Mucosa of rectum (tissue), 2 donors: ENCODE data around the gene ALDH1A2.
A peak's percentile ranks its signal among the peaks of the same experiment; 100 is the strongest.

Experiments used
- H3K27ac ChIP-seq, 2 donors: one replicate each; pipeline ENCODE4 v1.7.0; 2013; ENCODE audit warnings: inconsistent platforms in 2 of 2, low read depth in 2 of 2, low read length in 2 of 2
- H3K27me3 ChIP-seq, 2 donors: one replicate each; pipeline ENCODE4 v1.7.0; 2013; ENCODE audit warnings: low read length in 2 of 2; ENCODE audit not compliant: control insufficient read depth in 2 of 2, insufficient read depth in 2 of 2
- H3K36me3 ChIP-seq, 2 donors: one replicate each; pipeline ENCODE4 v1.7.0; 2013; ENCODE audit warnings: low read length in 2 of 2; ENCODE audit not compliant: control insufficient read depth in 2 of 2, insufficient read depth in 2 of 2
- H3K4me1 ChIP-seq, 2 donors: one replicate each; pipeline ENCODE4 v1.7.0; 2013; ENCODE audit warnings: low read length in 2 of 2, mild to moderate bottlenecking in 1 of 2; ENCODE audit not compliant: control insufficient read depth in 2 of 2, insufficient read depth in 2 of 2
- H3K4me3 ChIP-seq, 2 donors: one replicate each; pipeline ENCODE4 v1.7.0; 2013; ENCODE audit warnings: low read length in 2 of 2
- H3K9ac ChIP-seq, 2 donors: one replicate each; pipeline ENCODE4 v1.7.0; 2013; ENCODE audit warnings: low read length in 2 of 2, low read depth in 1 of 2, mild to moderate bottlenecking in 1 of 2
- H3K9me3 ChIP-seq, 2 donors: one replicate each; pipeline ENCODE4 v1.7.0; 2013; ENCODE audit warnings: low read length in 2 of 2; ENCODE audit not compliant: control insufficient read depth in 2 of 2
- donor health status: healthy.
- donor health status: Normal muscosa, but diverticular disease.

The ALDH1A2 gene

GRCh38 chr15:58070801-58071418 lies 5.4 kb upstream of the ALDH1A2 start:
- H3K27me3 ChIP-seq: peaks cover 16% of the 10 kb centered on the region in 2 donors

GRCh38 chr15:58069008-58069407 lies 3.5 kb upstream of the ALDH1A2 start:
- Histone ChIP-seq H3K4me3 (no peak overlapping the region), H3K27ac (no peak overlapping the region), H3K9me3 (no peaks in the 10 kb centered on the region), H3K4me1 (peaks cover 0 to 6% of the 10 kb centered on the region in 2 donors), H3K36me3 (no peaks in the 10 kb centered on the region), H3K9ac (no peak overlapping the region), H3K27me3 (peaks cover 30 to 34% of the 10 kb centered on the region in 2 donors)

More at GRCh38 chr15:58070801-58071418, 5.4 kb upstream of the ALDH1A2 start:
- H3K4me3 ChIP-seq: no peak overlapping the region
- no peak overlapping the region for H3K9ac ChIP-seq
- H3K27ac ChIP-seq: no peak overlapping the region
- H3K9me3 ChIP-seq: no peaks in the 10 kb centered on the region
- H3K4me1 ChIP-seq: peaks cover 0 to 1% of the 10 kb centered on the region in 2 donors
- H3K36me3 ChIP-seq: no peaks in the 10 kb centered on the region

- peaks cover 39 to 44% of the 10 kb centered on the region in 2 donors for H3K27me3 ChIP-seq
- no peaks in the 10 kb centered on the region for H3K9me3 ChIP-seq
- no peak overlapping the region for H3K27ac ChIP-seq
- H3K4me1 ChIP-seq: peaks cover 0 to 6% of the 10 kb centered on the region in 2 donors
- no peaks in the 10 kb centered on the region for H3K36me3 ChIP-seq
- peak overlapping the region in 1 of 2 donors; percentile 34 for H3K9ac ChIP-seq
- H3K4me3 ChIP-seq: peak overlapping the region; percentile 52 to 57
Observed at GRCh38 chr15:58066042-58066867, 744 bp upstream of the ALDH1A2 start.

GRCh38 chr15:58064980-58065444 lies 499 bp downstream of the ALDH1A2 start:
- Histone ChIP-seq H3K27ac (no peak overlapping the region), H3K4me3 (peak overlapping the region in 1 of 2 donors; percentile 7), H3K9ac (no peak overlapping the region), H3K9me3 (no peaks in the 10 kb centered on the region), H3K27me3 (peaks cover 37 to 51% of the 10 kb centered on the region in 2 donors), H3K4me1 (peaks cover 0 to 6% of the 10 kb centered on the region in 2 donors), H3K36me3 (no peaks in the 10 kb centered on the region)

- no peaks in the 10 kb centered on the region for H3K9me3 ChIP-seq
- no peak overlapping the region for H3K4me3 ChIP-seq
- peaks cover 0 to 6% of the 10 kb centered on the region in 2 donors for H3K4me1 ChIP-seq
- no peaks in the 10 kb centered on the region for H3K36me3 ChIP-seq
- no peak overlapping the region for H3K27ac ChIP-seq
- H3K9ac ChIP-seq: no peak overlapping the region
- H3K27me3 ChIP-seq: peaks cover 37 to 51% of the 10 kb centered on the region in 2 donors
Observed at GRCh38 chr15:58064082-58064979, 1.2 kb downstream of the ALDH1A2 start.

GRCh38 chr15:58063614-58064013 lies 1.9 kb downstream of the ALDH1A2 start:
- H3K36me3 ChIP-seq: no peaks in the 10 kb centered on the region
- H3K4me1 ChIP-seq: peaks cover 0 to 6% of the 10 kb centered on the region in 2 donors
- H3K9ac ChIP-seq: no peak overlapping the region
- H3K4me3 ChIP-seq: no peak overlapping the region
- H3K27ac ChIP-seq: no peak overlapping the region
- peaks cover 37 to 51% of the 10 kb centered on the region in 2 donors for H3K27me3 ChIP-seq
- no peaks in the 10 kb centered on the region for H3K9me3 ChIP-seq

GRCh38 chr15:58062983-58063382 lies 2.5 kb downstream of the ALDH1A2 start:
- no peaks in the 10 kb centered on the region for H3K9me3 ChIP-seq
- no peak overlapping the region for H3K27ac ChIP-seq
- H3K4me1 ChIP-seq: peaks cover 0 to 6% of the 10 kb centered on the region in 2 donors
- no peak overlapping the region for H3K9ac ChIP-seq
- H3K36me3 ChIP-seq: no peaks in the 10 kb centered on the region
- H3K27me3 ChIP-seq: peaks cover 37 to 53% of the 10 kb centered on the region in 2 donors
- H3K4me3 ChIP-seq: no peak overlapping the region

- no peak overlapping the region for H3K9ac ChIP-seq
- peaks cover 0 to 6% of the 10 kb centered on the region in 2 donors for H3K4me1 ChIP-seq
- peaks cover 37 to 54% of the 10 kb centered on the region in 2 donors for H3K27me3 ChIP-seq
- H3K36me3 ChIP-seq: no peaks in the 10 kb centered on the region
- no peak overlapping the region for H3K4me3 ChIP-seq
- H3K9me3 ChIP-seq: no peaks in the 10 kb centered on the region
- no peak overlapping the region for H3K27ac ChIP-seq
Observed at GRCh38 chr15:58062175-58062574, 3.3 kb downstream of the ALDH1A2 start.

- Histone ChIP-seq H3K9ac (no peak overlapping the region), H3K4me1 (peaks cover 0 to 4% of the 10 kb centered on the region in 2 donors), H3K27me3 (peaks cover 26 to 43% of the 10 kb centered on the region in 2 donors), H3K27ac (no peak overlapping the region), H3K9me3 (no peaks in the 10 kb centered on the region), H3K36me3 (no peaks in the 10 kb centered on the region), H3K4me3 (no peak overlapping the region)
Observed at GRCh38 chr15:58060575-58060974, 4.9 kb downstream of the ALDH1A2 start.
